Colonic mucosa (tissue), 4 donors: ENCODE data around the gene RTP1. TPM values are rescaled to one million over a fixed set of nuclear protein-coding genes. Genes with fewer than 3 reads are reported as not detected.
"Not testable (repeated sequence)": the region's sequence is repeated elsewhere in the genome, so short reads cannot be mapped to it uniquely, and the experiment has no call there.

Source experiments
- DNase-seq: peaks from one replicate; pipeline ENCODE4 v3.0.0-alpha.2; 2020
- H3K27ac ChIP-seq: fragments of 200-600 bp; one replicate; pipeline ENCODE4 v1.8.0; 2021
- H3K27me3 ChIP-seq: fragments of 200-600 bp; one replicate; pipeline ENCODE4 v1.8.0; 2021
- H3K36me3 ChIP-seq: fragments of 200-600 bp; one replicate; pipeline ENCODE4 v1.8.0; 2021
- H3K4me1 ChIP-seq: fragments of 200-600 bp; one replicate; pipeline ENCODE4 v1.8.0; 2021; ENCODE audit warnings: mild to moderate bottlenecking
- H3K4me3 ChIP-seq: fragments of 200-600 bp; one replicate; pipeline ENCODE4 v1.8.0; 2021
- H3K9ac ChIP-seq, 2 donors: one replicate each; pipeline ENCODE4 v1.7.0; 2013; ENCODE audit warnings: control low read depth in 2 of 2, low read depth in 2 of 2, low read length in 2 of 2
- H3K9me3 ChIP-seq: fragments of 200-600 bp; one replicate; pipeline ENCODE4 v1.8.0; 2021
- CTCF ChIP-seq: fragments of 200-600 bp; IDR thresholded peaks from one replicate; pipeline ENCODE4 v1.8.0; 2022; ENCODE audit warnings: antibody characterized with exemption, mild to moderate bottlenecking
- intact Hi-C: fragments of 100-400 bp; cut with DNase I; formaldehyde crosslinking; loops from one replicate; pipeline ENCODE4 v1.14.1; 2022
- total RNA-seq, 2 donors: library from RNA; stranded (reverse); fragmentation: NEBNext Ultra II Directional in 1 of 2; extraction: Animal tissue kit (Norgen Biotek cat#: 25700) in 1 of 2; gene quantifications; one replicate each; pipeline ENCODE4 v1.2.1, GENCODE V29; 2021
- donor health status: healthy.
- donor health status: DM: no; HTN: no; CAD: no.
- donor health status: DM: no; HTN: no; CAD: no.

RTP1 gene
- total RNA-seq, 2 donors from 2014 or later, result not detected

- no peak for TF ChIP-seq CTCF
- H3K9me3 ChIP-seq, result no peaks in the 10 kb centered on the region
- H3K4me1 ChIP-seq, result no peaks in the 10 kb centered on the region
Measured at GRCh38 chr3:187198490-187198889, 1.2 kb downstream of the RTP1 start.

GRCh38 chr3:187199463-187200050 is 2.3 kb downstream of the RTP1 start:
- H3K36me3 ChIP-seq, intact Hi-C loops, DNase-seq, H3K9me3 ChIP-seq, H3K27me3 ChIP-seq, H3K27ac ChIP-seq, H3K4me1 ChIP-seq, H3K9ac ChIP-seq, H3K4me3 ChIP-seq: not testable (repeated sequence)

More at GRCh38 chr3:187198490-187198889, 1.2 kb downstream of the RTP1 start:
- intact Hi-C loops, result no loop called here
- Histone ChIP-seq H3K36me3 (no peaks in the 10 kb centered on the region), H3K9ac (no peak overlapping the region), H3K27ac (no peak overlapping the region), H3K4me3 (no peak overlapping the region), H3K27me3 (no peaks in the 10 kb centered on the region)
- DNase-seq, result no peak

- intact Hi-C loops, result no loop called here
- TF ChIP-seq CTCF, result no peak
- Histone ChIP-seq H3K4me1 (no peaks in the 10 kb centered on the region), H3K9ac (no peak overlapping the region), H3K36me3 (no peaks in the 10 kb centered on the region), H3K27me3 (no peaks in the 10 kb centered on the region), H3K27ac (no peak overlapping the region), H3K9me3 (no peaks in the 10 kb centered on the region), H3K4me3 (no peak overlapping the region)
- DNase-seq, result no peak
Measured at GRCh38 chr3:187205683-187206082, 8.4 kb downstream of the RTP1 start.

GRCh38 chr3:187207062-187207461 is 9.8 kb downstream of the RTP1 start:
- Histone ChIP-seq H3K4me1 (no peaks in the 10 kb centered on the region), H3K27ac (no peak overlapping the region), H3K36me3 (no peaks in the 10 kb centered on the region), H3K9ac (no peak overlapping the region), H3K27me3 (no peaks in the 10 kb centered on the region), H3K9me3 (no peaks in the 10 kb centered on the region), H3K4me3 (no peak overlapping the region)
- no peak for TF ChIP-seq CTCF
- intact Hi-C loops, result no loop called here
- no peak for DNase-seq

- no peak overlapping the region for H3K9ac ChIP-seq
- no peak for TF ChIP-seq CTCF
- no peaks in the 10 kb centered on the region for H3K4me1 ChIP-seq
- no peaks in the 10 kb centered on the region for H3K9me3 ChIP-seq
- no peak overlapping the region for H3K4me3 ChIP-seq
- H3K27me3 ChIP-seq, result no peaks in the 10 kb centered on the region
- no peak for DNase-seq
- intact Hi-C loops, result no loop called here
- no peak overlapping the region for H3K27ac ChIP-seq
- H3K36me3 ChIP-seq, result no peaks in the 10 kb centered on the region
Measured at GRCh38 chr3:187207624-187208023, 10.3 kb downstream of the RTP1 start.

- no peaks in the 10 kb centered on the region for H3K9me3 ChIP-seq
- no peak overlapping the region for H3K4me3 ChIP-seq
- H3K9ac ChIP-seq, result no peak overlapping the region
- H3K36me3 ChIP-seq, result no peaks in the 10 kb centered on the region
- no peaks in the 10 kb centered on the region for H3K27me3 ChIP-seq
- intact Hi-C loops, result no loop called here
- no peak for DNase-seq
- no peak overlapping the region for H3K27ac ChIP-seq
- no peak for TF ChIP-seq CTCF
- H3K4me1 ChIP-seq, result no peaks in the 10 kb centered on the region
Measured at GRCh38 chr3:187208159-187208558, 10.9 kb downstream of the RTP1 start.
